Endothelial cell (in vitro differentiated cells): Measurements from ENCODE around the gene FEM1C. TPM values are rescaled to one million over a fixed set of nuclear protein-coding genes. Genes with fewer than 3 reads are reported as not detected.

ENCODE experiments used
- DNase-seq: peaks from one replicate; pipeline ENCODE4 v3.0.0; 2021; ENCODE audit warnings: low spot score
- H3K27ac Mint-ChIP-seq: one replicate; pipeline ENCODE4 v1.8.0; 2021; ENCODE audit warnings: mixed read lengths, inconsistent platforms; ENCODE audit not compliant: unreplicated experiment
- H3K27me3 Mint-ChIP-seq: one replicate; pipeline ENCODE4 v1.8.0; 2021; ENCODE audit warnings: mild to moderate bottlenecking, moderate library complexity, mixed read lengths, inconsistent platforms; ENCODE audit not compliant: unreplicated experiment
- H3K36me3 Mint-ChIP-seq: one replicate; pipeline ENCODE4 v1.8.0; 2021; ENCODE audit warnings: mild to moderate bottlenecking, low read depth, mixed read lengths, inconsistent platforms; ENCODE audit not compliant: unreplicated experiment
- H3K4me1 Mint-ChIP-seq: one replicate; pipeline ENCODE4 v1.8.0; 2021; ENCODE audit warnings: mild to moderate bottlenecking, mixed read lengths, inconsistent platforms; ENCODE audit not compliant: unreplicated experiment
- H3K4me3 Mint-ChIP-seq: one replicate; pipeline ENCODE4 v1.8.0; 2021; ENCODE audit warnings: mild to moderate bottlenecking, mixed read lengths, inconsistent platforms; ENCODE audit not compliant: unreplicated experiment
- H3K9me3 Mint-ChIP-seq: one replicate; pipeline ENCODE4 v1.8.0; 2021; ENCODE audit warnings: mixed read lengths, inconsistent platforms; ENCODE audit not compliant: unreplicated experiment
- CTCF ChIP-seq: fragments of 200-600 bp; sonication (generic); IDR thresholded peaks from one replicate; pipeline ENCODE4 v1.5.0; 2021; ENCODE audit warnings: antibody characterized with exemption; ENCODE audit not compliant: unreplicated experiment
- total RNA-seq: library from RNA; stranded (reverse); fragmentation: NEBNext Ultra II Directional; extraction: Animal tissue kit (Norgen Biotek cat#: 25700); gene quantifications from one replicate; pipeline ENCODE4 v1.2.1, GENCODE V29; 2021; ENCODE audit not compliant: unreplicated experiment

FEM1C gene
- total RNA-seq, 1 donor from 2014 or later = 16.8 TPM

DNA sequence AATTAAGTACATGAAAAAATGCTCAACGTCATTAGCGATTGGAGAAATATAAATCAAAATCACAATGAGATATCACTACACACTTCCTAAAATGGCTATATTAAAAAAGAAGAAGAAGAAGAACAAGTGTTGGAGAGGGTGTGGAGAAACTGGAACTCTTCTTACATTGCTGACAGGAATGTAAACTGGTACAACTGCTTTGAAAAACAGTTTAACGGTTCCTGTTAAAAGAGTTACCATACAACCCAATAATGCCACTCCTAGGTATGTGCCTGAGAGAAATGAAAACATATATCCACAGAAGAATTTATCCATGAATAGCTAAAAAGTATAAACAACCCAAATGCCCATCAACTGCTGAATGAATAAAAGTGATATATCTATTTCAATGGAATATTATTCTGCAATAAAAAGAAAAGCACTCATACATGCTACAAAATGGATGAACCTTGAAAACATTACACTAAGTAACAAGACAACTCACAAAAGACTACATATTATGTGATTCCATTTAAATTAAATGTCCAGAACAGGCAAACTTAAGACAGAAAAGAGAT, 9.0 kb downstream of the FEM1C start:
- Mint-ChIP-seq H3K27me3 (peaks cover 2% of the 10 kb centered on the region), H3K27ac (no peak overlapping the region), H3K4me3 (no peak overlapping the region), H3K4me1 (peaks cover 24% of the 10 kb centered on the region), H3K9me3 (no peaks in the 10 kb centered on the region), H3K36me3 (peaks cover 37% of the 10 kb centered on the region)
- DNase-seq = no peak
- TF ChIP-seq CTCF = no peak

DNA sequence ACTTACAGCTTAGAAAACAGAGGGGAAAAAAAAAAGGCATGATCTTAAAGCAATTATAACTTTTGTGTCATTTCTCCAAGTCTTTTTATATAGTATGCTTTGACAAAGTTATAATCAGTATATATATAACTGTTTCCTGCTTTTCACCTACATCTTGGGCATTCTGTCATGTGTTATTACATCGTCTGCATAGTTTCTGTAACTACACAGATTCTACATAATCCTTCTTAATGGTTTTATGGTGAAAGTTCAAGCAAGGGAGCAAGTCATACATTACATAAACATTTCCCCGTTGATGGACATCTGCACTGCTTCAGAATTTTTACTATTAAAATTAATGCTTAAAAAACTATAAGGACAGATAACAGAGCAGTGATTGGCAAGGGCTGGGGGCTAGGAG, 12.1 kb downstream of the FEM1C start:
- TF ChIP-seq CTCF = no peak
- Mint-ChIP-seq H3K27me3 (no peaks in the 10 kb centered on the region), H3K4me1 (peaks cover 7% of the 10 kb centered on the region), H3K9me3 (no peaks in the 10 kb centered on the region), H3K27ac (no peak overlapping the region), H3K36me3 (peaks cover 17% of the 10 kb centered on the region), H3K4me3 (no peak overlapping the region)
- DNase-seq = no peak

GRCh38 chr5:115531787-115532367, 12.7 kb downstream of the FEM1C start:
- H3K27ac Mint-ChIP-seq = no peak overlapping the region
- H3K9me3 Mint-ChIP-seq = no peaks in the 10 kb centered on the region
- no peak overlapping the region for H3K4me3 Mint-ChIP-seq
- H3K36me3 Mint-ChIP-seq = peaks cover 12% of the 10 kb centered on the region
- peaks cover 2% of the 10 kb centered on the region for H3K4me1 Mint-ChIP-seq
- no peak for DNase-seq
- TF ChIP-seq CTCF = no peak
- no peaks in the 10 kb centered on the region for H3K27me3 Mint-ChIP-seq

DNA sequence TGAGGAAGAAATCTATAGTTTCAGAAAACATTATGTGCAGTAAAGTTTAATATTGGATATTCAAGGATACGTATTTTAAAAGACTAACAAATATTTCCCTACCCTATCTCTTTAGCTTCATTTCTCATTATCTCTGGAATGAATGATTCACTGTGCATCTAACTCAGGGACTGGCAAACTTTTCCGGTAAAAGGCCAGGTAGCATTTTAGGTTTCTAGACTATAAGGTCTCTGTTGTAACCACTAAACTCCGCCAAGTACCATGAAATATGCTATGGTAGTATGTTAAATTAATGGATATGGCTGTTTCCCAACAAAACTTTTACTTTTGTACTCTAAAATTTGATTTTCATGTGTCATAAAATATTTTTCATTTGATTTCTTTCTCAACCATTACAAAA, 13.2 kb downstream of the FEM1C start:
- Mint-ChIP-seq H3K4me1 (peaks cover 2% of the 10 kb centered on the region), H3K27me3 (no peaks in the 10 kb centered on the region), H3K4me3 (no peak overlapping the region), H3K36me3 (peaks cover 9% of the 10 kb centered on the region), H3K9me3 (no peaks in the 10 kb centered on the region), H3K27ac (no peak overlapping the region)
- TF ChIP-seq CTCF = no peak
- DNase-seq = no peak

GRCh38 chr5:115530426-115530825, 14.1 kb downstream of the FEM1C start:
- peaks cover 3% of the 10 kb centered on the region for H3K36me3 Mint-ChIP-seq
- peaks cover 2% of the 10 kb centered on the region for H3K4me1 Mint-ChIP-seq
- no peak overlapping the region for H3K27ac Mint-ChIP-seq
- H3K9me3 Mint-ChIP-seq = no peaks in the 10 kb centered on the region
- no peaks in the 10 kb centered on the region for H3K27me3 Mint-ChIP-seq
- no peak for TF ChIP-seq CTCF
- H3K4me3 Mint-ChIP-seq = no peak overlapping the region
- no peak for DNase-seq
